GM21526 (cell line): Measurements from ENCODE around the gene THRAP3.
"Not testable (repeated sequence)": the region's sequence is repeated elsewhere in the genome, so short reads cannot be mapped to it uniquely, and the experiment has no call there.

Experiments used
- ATAC-seq: cut with Tn5 transposase; IDR thresholded peaks from one replicate; pipeline ENCODE4 v1.9.1; 2021; ENCODE audit warnings: moderate library complexity; ENCODE audit not compliant: unreplicated experiment, low FRiP score

Gene THRAP3, protein sequence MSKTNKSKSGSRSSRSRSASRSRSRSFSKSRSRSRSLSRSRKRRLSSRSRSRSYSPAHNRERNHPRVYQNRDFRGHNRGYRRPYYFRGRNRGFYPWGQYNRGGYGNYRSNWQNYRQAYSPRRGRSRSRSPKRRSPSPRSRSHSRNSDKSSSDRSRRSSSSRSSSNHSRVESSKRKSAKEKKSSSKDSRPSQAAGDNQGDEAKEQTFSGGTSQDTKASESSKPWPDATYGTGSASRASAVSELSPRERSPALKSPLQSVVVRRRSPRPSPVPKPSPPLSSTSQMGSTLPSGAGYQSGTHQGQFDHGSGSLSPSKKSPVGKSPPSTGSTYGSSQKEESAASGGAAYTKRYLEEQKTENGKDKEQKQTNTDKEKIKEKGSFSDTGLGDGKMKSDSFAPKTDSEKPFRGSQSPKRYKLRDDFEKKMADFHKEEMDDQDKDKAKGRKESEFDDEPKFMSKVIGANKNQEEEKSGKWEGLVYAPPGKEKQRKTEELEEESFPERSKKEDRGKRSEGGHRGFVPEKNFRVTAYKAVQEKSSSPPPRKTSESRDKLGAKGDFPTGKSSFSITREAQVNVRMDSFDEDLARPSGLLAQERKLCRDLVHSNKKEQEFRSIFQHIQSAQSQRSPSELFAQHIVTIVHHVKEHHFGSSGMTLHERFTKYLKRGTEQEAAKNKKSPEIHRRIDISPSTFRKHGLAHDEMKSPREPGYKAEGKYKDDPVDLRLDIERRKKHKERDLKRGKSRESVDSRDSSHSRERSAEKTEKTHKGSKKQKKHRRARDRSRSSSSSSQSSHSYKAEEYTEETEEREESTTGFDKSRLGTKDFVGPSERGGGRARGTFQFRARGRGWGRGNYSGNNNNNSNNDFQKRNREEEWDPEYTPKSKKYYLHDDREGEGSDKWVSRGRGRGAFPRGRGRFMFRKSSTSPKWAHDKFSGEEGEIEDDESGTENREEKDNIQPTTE

DNA sequence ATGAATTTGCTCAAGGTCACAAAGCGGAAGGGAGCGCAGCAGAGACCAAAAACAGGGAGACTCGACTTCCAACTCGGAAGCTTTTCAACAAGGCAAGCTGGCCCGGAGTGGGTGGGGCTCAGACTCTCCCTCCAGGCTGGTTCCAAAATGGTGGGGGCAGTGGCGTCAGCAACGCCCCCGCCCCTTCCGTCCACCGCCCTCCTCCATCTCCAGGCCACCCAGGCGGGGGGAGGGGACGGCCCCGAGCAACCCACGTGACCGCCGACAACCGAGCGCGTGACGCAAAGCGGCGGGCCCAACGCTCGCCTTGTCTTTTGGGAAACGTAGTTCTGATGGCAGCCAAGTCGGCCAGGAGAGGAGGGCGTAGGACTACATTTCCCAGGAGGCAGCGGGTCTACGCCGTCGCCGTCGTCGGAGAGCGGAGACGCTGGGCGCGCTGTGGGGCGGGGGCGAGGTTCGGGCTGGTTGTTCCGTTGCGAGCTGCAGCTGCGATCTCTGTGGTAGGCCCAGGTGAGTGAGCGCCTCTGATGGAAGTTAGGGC, at the start of gene THRAP3:
TSS of gene THRAP3 (plus strand) at position 448 of the 541 bp plus-strand sequence. CDS start 58,121 bp downstream, outside the sequence.
- peak; percentile 87 for ATAC-seq

DNA sequence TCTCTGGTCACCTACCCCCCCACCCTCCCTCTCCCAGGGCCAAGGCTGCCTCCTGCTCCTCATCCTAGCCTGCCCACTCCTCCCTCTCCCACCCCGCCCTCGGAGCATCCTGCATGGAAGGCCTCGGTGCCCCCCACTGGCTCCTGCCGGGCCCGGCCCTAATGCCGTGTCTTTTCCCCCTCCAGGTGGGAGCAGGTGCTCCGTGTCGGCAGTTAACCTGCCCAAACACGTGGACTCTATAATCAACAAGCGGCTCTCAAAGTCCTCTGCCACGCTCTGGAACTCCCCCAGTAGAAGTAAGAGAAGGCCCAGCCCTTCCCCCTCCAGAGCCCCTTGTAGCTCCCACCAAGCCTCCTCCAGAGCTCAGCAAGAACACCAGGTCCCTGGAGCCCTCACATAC, 49.5 kb upstream of the THRAP3 start:
- no peak for ATAC-seq

GRCh38 chr1:36175137-36176095, 48.8 kb upstream of the THRAP3 start:
- no peak for ATAC-seq

GRCh38 chr1:36176106-36176949, 47.9 kb upstream of the THRAP3 start:
- no peak for ATAC-seq

DNA sequence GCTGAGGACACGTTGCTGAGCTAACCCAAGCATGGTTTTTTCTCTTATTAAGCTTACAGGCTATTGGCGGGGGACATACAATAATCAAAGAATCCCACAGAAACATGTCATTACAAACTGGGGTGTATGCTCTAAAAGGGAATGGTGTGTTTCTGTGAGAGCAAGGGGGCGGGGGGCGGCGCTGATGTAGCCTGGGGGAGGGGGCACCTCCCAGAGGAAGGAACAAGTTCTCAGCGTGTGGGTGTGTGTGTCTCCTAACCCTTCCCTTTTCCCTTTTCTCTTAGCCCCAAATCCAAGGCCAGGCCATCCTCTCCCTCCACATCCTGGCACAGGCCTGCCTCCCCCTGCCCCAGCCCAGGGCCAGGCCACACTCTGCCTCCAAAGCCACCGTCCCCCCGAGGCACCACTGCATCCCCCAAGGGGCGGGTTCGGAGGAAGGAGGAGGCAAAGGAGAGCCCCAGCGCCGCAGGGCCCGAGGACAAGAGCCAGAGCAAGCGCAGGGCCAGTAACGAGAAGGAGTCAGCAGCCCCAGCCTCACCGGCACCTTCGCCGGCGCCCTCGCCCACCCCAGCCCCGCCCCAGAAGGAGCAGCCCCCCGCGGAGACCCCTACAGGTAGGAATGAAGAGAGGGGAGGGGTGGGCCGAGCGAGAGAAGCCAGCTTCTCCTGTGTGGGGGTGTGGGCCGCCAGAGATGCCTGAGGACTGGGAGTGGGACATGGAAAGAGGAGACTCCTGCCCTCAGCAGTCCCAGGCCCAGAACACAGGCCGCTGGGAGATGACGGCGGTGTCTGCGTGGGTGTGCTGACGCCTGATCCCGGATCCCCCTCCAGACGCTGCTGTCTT, 46.4 kb upstream of the THRAP3 start:
- no peak for ATAC-seq

- ATAC-seq, result no peak
Observed at GRCh38 chr1:36178471-36179219, 45.6 kb upstream of the THRAP3 start.

GRCh38 chr1:36179220-36179600, 45.0 kb upstream of the THRAP3 start:
- ATAC-seq, result no peak

GRCh38 chr1:36182734-36183133, 41.5 kb upstream of the THRAP3 start:
- ATAC-seq, result no peak

DNA sequence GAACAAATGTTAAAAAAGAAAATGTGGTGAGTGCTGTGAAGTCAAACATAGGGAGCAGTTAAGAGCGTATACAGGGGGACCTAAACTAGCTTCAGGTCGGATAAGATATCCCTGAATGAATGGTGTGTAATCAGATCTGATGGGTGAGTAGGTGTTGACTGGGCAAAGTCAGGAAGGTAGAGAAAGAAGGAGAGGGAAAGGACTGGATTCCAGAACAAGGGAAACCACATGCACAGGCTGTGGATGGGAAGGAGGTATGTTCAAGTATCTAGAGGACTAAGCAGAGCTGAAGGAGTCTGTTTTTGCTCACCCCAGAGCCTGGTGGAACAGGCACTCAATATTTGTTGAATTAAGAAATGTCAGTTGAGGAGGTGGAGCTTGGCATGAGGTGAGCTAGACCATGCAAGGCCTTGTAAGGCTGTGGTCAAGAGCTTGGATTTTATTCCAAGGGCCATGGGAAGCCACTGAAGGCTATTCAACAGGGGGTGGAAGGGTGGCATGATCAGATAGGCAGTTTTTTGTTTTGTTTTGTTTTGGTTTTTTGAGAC, 40.9 kb upstream of the THRAP3 start:
- no peak for ATAC-seq

DNA sequence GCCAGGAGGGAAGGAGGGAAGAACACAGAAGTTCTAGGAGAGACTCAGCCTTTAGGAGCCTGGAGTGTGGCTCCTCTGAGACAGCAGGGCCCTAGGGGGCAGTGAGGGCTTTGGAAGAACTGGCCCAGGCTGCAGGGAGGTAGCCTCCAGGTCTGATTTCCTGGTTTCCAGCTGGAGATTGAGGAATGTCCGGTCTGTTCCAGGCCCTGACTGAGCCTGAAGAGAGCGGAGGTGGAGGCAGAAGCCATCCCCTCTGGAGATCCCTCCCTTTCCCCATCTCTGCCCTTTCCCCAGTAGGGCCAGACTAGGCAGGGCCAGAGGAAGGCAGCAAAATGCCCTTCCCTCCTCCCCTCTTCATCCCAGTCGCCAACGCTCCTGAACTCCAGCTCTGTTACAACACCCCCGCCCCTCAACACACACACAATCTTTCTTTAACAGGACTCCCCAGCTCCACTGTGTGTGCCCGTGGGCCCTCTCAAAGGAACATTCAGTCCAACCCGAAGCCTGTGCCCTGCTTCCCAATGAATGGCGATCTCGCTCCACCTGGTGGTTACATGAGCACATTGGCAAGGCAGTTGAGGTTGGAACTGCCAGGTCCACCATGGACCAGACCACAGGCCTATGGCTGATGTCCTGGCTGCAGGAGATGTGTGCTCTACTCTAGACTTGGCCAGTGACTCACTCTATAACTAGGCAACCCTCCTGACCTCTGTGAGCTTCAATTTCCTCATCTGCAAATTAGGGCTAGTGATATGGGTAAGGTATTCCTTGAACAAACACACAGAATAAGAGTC, 36.2 kb upstream of the THRAP3 start:
- peak; percentile 55 for ATAC-seq

DNA sequence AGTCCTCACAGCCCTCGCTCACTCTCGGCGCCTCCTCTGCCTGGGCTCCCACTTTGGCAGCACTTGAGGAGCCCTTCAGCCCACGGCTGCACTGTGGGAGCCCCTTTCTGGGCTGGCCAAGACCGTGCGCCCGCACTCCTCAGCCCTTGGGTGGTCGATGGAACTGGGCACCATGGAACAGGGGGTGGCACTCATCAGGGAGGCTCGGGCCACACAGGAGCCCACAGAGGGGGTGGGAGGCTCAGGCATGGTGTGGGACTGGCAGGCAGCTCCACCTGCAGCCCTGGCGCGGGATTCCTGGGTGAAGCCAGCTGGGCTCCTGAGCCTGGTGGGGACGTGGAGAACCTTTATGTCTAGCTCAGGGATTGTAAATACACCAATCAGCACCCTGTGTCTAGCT, 27.4 kb upstream of the THRAP3 start:
- not testable (repeated sequence) for ATAC-seq

- no peak for ATAC-seq
Observed at GRCh38 chr1:36198641-36199040, 25.6 kb upstream of the THRAP3 start.

DNA sequence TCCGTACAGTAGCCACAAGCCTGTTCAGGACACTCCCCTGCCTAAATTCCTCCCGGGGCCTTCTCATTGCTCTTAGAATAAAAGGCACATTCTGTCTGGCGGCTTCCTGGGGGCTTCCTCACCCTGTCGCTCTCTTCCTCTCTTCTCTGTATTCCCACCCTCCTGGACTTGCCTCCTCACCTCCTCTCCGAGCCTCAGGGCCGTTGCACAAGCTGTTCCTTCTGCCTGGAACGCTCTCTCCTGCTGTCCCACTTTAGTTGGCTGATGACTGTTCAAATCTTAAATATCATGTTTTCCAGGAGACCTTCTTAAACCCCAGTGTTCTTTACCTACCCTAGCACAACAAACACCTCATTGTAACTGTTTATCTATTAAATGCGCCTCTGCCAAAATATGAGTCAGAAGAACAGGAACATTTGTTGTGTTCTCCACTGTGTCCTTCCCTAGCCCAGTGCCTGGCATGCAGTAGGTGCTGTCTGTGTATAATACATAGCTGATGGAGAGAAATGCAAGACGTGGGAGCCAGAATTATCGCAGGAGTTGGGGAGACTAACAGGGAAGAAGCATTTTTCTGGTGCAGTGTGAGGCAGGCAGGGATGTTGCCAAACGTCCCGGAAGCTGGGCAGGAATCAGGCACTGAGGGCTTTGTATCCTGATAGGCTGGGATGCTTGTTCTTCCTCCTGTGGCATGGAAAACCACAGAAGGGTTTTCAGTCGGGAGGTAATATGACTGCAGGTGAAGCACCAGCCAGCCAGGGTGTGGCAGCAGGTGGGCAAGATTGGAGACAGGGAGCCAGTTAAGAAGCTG, 24.1 kb upstream of the THRAP3 start:
- no peak for ATAC-seq

DNA sequence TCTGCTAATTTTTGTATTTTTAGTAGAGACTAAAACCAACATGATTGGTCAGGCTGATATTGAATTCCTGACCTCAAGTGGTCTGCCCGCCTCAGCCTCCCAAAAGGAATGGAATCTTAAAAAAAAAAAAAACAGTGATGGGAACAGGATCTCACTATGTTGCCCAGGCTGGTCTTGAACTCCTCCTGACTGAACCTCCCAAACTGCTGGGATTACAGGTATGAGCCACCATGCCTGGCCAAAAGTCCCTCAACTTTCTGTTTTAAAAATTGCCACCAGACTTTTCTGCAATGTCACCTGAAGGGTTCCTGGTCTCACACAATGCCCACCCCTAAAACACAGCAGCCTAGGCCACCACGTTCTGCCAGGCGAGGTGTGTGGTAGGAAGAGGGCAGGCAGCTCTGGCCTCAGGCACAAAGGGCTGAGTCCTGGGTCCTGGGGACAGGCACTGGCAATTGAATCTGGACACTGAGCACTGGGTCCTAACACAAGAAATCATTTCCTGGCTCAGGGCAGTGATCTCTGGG, 21.2 kb upstream of the THRAP3 start:
- no peak for ATAC-seq

DNA sequence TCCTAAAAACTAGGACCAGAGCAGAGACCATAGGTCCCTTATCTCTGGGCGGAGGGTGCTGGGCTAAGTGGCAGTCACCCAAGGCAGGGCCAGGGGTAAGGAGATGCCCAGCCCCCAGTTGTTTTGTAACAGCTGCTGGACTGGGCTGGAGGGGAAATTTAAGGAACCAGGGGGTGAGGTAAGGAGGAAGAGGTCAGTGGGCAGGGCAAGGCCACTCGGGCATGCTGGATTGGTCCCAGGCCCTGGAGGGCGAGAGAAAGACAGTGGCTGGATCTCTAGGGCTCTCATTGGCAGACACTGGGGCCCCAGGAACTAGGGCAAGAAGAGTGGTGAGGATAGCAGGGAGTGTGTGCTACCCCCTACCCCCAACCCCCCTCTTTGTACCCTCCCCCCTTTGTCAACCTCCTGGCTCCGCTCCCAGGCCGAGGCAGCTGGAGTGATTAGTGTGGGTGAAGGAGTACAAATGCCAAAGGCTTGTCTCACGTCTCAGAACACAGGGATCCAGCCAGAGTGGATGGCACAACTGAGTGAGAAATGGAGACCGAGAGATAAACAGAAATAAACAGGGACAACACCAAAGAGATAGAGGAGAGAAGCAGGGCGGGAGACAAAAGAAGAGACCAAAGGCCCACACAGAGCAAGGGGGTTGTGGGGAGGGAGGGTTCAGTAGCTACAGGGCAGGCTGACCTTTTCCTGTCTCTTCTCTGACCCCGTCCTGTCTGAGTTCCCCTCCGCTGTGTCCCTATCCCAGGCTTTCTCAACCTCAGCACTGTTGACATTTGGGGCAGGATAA, 20.5 kb upstream of the THRAP3 start:
- no peak for ATAC-seq
